ENCODE data around the gene TCEANC.
A peak's percentile ranks its signal among the peaks of the same experiment; 100 is the strongest.

The TCEANC gene

GRCh38 chrX:13693341-13693961 lies 40.5 kb downstream of the TCEANC start:
- DNase-seq, result no peak

GRCh38 chrX:13694359-13694758 lies 41.4 kb downstream of the TCEANC start:
- no peak for DNase-seq

- DNase-seq, result no peak
These were observed 42.0 kb downstream of the TCEANC start for GRCh38 chrX:13694983-13695382.

- DNase-seq, result no peak
These were observed 42.7 kb downstream of the TCEANC start for GRCh38 chrX:13695601-13696115.

- peak in 1 of 2 donors; percentile 8 for DNase-seq
These were observed 44.5 kb downstream of the TCEANC start for GRCh38 chrX:13697455-13697854.

- no peak for DNase-seq
These were observed 45.0 kb downstream of the TCEANC start for GRCh38 chrX:13697976-13698375.

- DNase-seq, result no peak
These were observed 45.5 kb downstream of the TCEANC start for GRCh38 chrX:13698432-13698831.

GRCh38 chrX:13699183-13699826 lies 46.4 kb downstream of the TCEANC start:
- no peak for DNase-seq

GRCh38 chrX:13700380-13700779 lies 47.4 kb downstream of the TCEANC start:
- DNase-seq, result no peak

- DNase-seq, result no peak
These were observed 49.3 kb downstream of the TCEANC start for GRCh38 chrX:13702111-13702789.

- DNase-seq, result no peak
These were observed 50.2 kb downstream of the TCEANC start for GRCh38 chrX:13703135-13703534.

GRCh38 chrX:13703589-13703988 lies 50.6 kb downstream of the TCEANC start:
- DNase-seq, result no peak

- DNase-seq, result no peak
These were observed 58.2 kb downstream of the TCEANC start for GRCh38 chrX:13711141-13711540.

All from CD4-positive, alpha-beta T cell treated with Interleukin-1 beta for 1 hour (primary cell).